Activated CD4-positive, alpha-beta memory T cell treated with anti-CD3 and anti-CD28 coated beads, Interleukin-2, amount 10 ng/mL, durations not matched to agents 7 days and 5 days (primary cell): Measurements from ENCODE around the gene ZMAT5. TPM values are rescaled to one million over a fixed set of nuclear protein-coding genes. Genes with fewer than 3 reads are reported as not detected.

Source experiments
- CTCF ChIA-PET: fragments of 350-600 bp; sonication (Branson Sonifier 250); formaldehyde crosslinking; loops from one replicate; lab custom pipeline; 2021; ENCODE audit warnings: antibody characterized with exemption, inconsistent platforms; lab: Charles Lee
- POLR2A ChIA-PET: fragments of 350-600 bp; sonication (Branson Sonifier 250); formaldehyde crosslinking; loops from one replicate; lab custom pipeline; 2021; ENCODE audit warnings: antibody characterized with exemption; lab: Charles Lee
- DNase-seq: peaks from one replicate; pipeline ENCODE4 v3.0.0-alpha.2; 2020
- H3K27ac Mint-ChIP-seq: one replicate; pipeline ENCODE4 v1.8.0; 2021; ENCODE audit warnings: mild to moderate bottlenecking, mixed read lengths
- H3K27me3 Mint-ChIP-seq: one replicate; pipeline ENCODE4 v1.8.0; 2021; ENCODE audit warnings: mixed read lengths
- H3K36me3 Mint-ChIP-seq: one replicate; pipeline ENCODE4 v1.8.0; 2021; ENCODE audit warnings: low read depth, mixed read lengths
- H3K4me1 Mint-ChIP-seq: one replicate; pipeline ENCODE4 v1.8.0; 2021; ENCODE audit warnings: mixed read lengths
- H3K4me3 Mint-ChIP-seq: one replicate; pipeline ENCODE4 v1.8.0; 2021; ENCODE audit warnings: mild to moderate bottlenecking, mixed read lengths
- H3K9me3 Mint-ChIP-seq: one replicate; pipeline ENCODE4 v1.8.0; 2021; ENCODE audit warnings: mixed read lengths
- total RNA-seq, 2 experiments: library from RNA; stranded (reverse); gene quantifications; one replicate each; pipeline ENCODE4 v1.2.3, GENCODE V29; 2021

Gene ZMAT5
- 10 to 100 TPM; 23.1 to 26.4 TPM for total RNA-seq

- H3K27ac Mint-ChIP-seq: peak within 1 kb of the TSS; percentile 79
Measured at GRCh38 chr22:29766632-29767170, at the start of gene ZMAT5. Gene ZMAT5 (minus strand): TSS chr22:29767007. CDS start chr22:29748544, 18,463 bp downstream.

GRCh38 chr22:29816539-29816938 is 49.7 kb upstream of the ZMAT5 start:
- no peaks in the 10 kb centered on the region for H3K9me3 Mint-ChIP-seq

More at GRCh38 chr22:29766632-29767170, at the start of gene ZMAT5:
- H3K4me3 Mint-ChIP-seq: peak within 1 kb of the TSS; percentile 93
- peak; percentile 94 for DNase-seq
- no peaks in the 10 kb centered on the region for H3K27me3 Mint-ChIP-seq
- H3K4me1 Mint-ChIP-seq: peaks cover 37% of the 10 kb centered on the region
- peaks cover 27% of the 10 kb centered on the region for H3K36me3 Mint-ChIP-seq
- ChIA-PET POLR2A (interaction anchor here (0.8 to 2.0 kb wide), 10 partner anchors 9 to 162 kb away, joined by 3 to 20 read pairs (median 5); partner anchors contain the start of gene ASCC2), CTCF (interaction anchor here (0.9 to 1.3 kb wide), 3 partner anchors 10 to 322 kb away, joined by 3 to 5 read pairs (median 4); no protein-coding TSS in a partner anchor)
- no peaks in the 10 kb centered on the region for H3K9me3 Mint-ChIP-seq

GRCh38 chr22:29816128-29816527 is 49.3 kb upstream of the ZMAT5 start:
- no peak for DNase-seq
- ChIA-PET POLR2A (no interaction called here), CTCF (no interaction called here)
- Mint-ChIP-seq H3K36me3 (peaks cover 72% of the 10 kb centered on the region), H3K4me3 (no peak overlapping the region), H3K27ac (no peak overlapping the region), H3K4me1 (peaks cover 2% of the 10 kb centered on the region), H3K9me3 (no peaks in the 10 kb centered on the region), H3K27me3 (no peaks in the 10 kb centered on the region)

More at GRCh38 chr22:29816539-29816938, 49.7 kb upstream of the ZMAT5 start:
- H3K36me3 Mint-ChIP-seq: peaks cover 75% of the 10 kb centered on the region
- H3K27me3 Mint-ChIP-seq: no peaks in the 10 kb centered on the region
- ChIA-PET CTCF (no interaction called here), POLR2A (no interaction called here)
- DNase-seq: no peak
- H3K27ac Mint-ChIP-seq: no peak overlapping the region
- peaks cover 6% of the 10 kb centered on the region for H3K4me1 Mint-ChIP-seq
- H3K4me3 Mint-ChIP-seq: no peak overlapping the region

GRCh38 chr22:29815580-29815979 is 48.8 kb upstream of the ZMAT5 start:
- DNase-seq: no peak
- Mint-ChIP-seq H3K36me3 (peaks cover 73% of the 10 kb centered on the region), H3K4me3 (no peak overlapping the region), H3K27ac (no peak overlapping the region), H3K9me3 (no peaks in the 10 kb centered on the region), H3K4me1 (no peaks in the 10 kb centered on the region), H3K27me3 (no peaks in the 10 kb centered on the region)
- ChIA-PET POLR2A (interaction anchor here (1.0 kb wide), 1 partner anchor 22 kb away, joined by 3 read pairs; no protein-coding TSS in a partner anchor), CTCF (no interaction called here)

- no peaks in the 10 kb centered on the region for H3K4me1 Mint-ChIP-seq
- no peak overlapping the region for H3K27ac Mint-ChIP-seq
- H3K36me3 Mint-ChIP-seq: peaks cover 73% of the 10 kb centered on the region
- H3K4me3 Mint-ChIP-seq: no peak overlapping the region
- CTCF ChIA-PET: interaction anchor here (1.0 kb wide), 1 partner anchor 194 kb away, joined by 3 read pairs; no protein-coding TSS in a partner anchor
- DNase-seq: no peak
- POLR2A ChIA-PET: no interaction called here
- no peaks in the 10 kb centered on the region for H3K9me3 Mint-ChIP-seq
- no peaks in the 10 kb centered on the region for H3K27me3 Mint-ChIP-seq
Measured at GRCh38 chr22:29814003-29814402, 47.2 kb upstream of the ZMAT5 start.

GRCh38 chr22:29813563-29813962 is 46.8 kb upstream of the ZMAT5 start:
- H3K4me1 Mint-ChIP-seq: no peaks in the 10 kb centered on the region
- CTCF ChIA-PET: no interaction called here
- DNase-seq: no peak
- H3K36me3 Mint-ChIP-seq: peaks cover 69% of the 10 kb centered on the region
- POLR2A ChIA-PET: no interaction called here
- no peaks in the 10 kb centered on the region for H3K9me3 Mint-ChIP-seq
- H3K27ac Mint-ChIP-seq: no peak overlapping the region
- no peak overlapping the region for H3K4me3 Mint-ChIP-seq
- no peaks in the 10 kb centered on the region for H3K27me3 Mint-ChIP-seq

- Mint-ChIP-seq H3K4me3 (no peak overlapping the region), H3K27me3 (no peaks in the 10 kb centered on the region), H3K9me3 (no peaks in the 10 kb centered on the region), H3K27ac (no peak overlapping the region), H3K4me1 (no peaks in the 10 kb centered on the region), H3K36me3 (peaks cover 69% of the 10 kb centered on the region)
- ChIA-PET CTCF (interaction anchor here (0.6 kb wide), 1 partner anchor 17 kb away, joined by 3 read pairs; no protein-coding TSS in a partner anchor), POLR2A (no interaction called here)
- DNase-seq: no peak
Measured at GRCh38 chr22:29813126-29813525, 46.3 kb upstream of the ZMAT5 start.

GRCh38 chr22:29811377-29811776 is 44.6 kb upstream of the ZMAT5 start:
- H3K36me3 Mint-ChIP-seq: peaks cover 68% of the 10 kb centered on the region
- H3K9me3 Mint-ChIP-seq: no peaks in the 10 kb centered on the region
- POLR2A ChIA-PET: interaction anchor here (1.5 kb wide), 1 partner anchor 10 kb away, joined by 4 read pairs; no protein-coding TSS in a partner anchor
- H3K27me3 Mint-ChIP-seq: no peaks in the 10 kb centered on the region
- H3K4me3 Mint-ChIP-seq: no peak overlapping the region
- H3K4me1 Mint-ChIP-seq: no peaks in the 10 kb centered on the region
- DNase-seq: no peak
- CTCF ChIA-PET: no interaction called here
- no peak overlapping the region for H3K27ac Mint-ChIP-seq

GRCh38 chr22:29810216-29810615 is 43.4 kb upstream of the ZMAT5 start:
- Mint-ChIP-seq H3K36me3 (peaks cover 68% of the 10 kb centered on the region), H3K4me3 (no peak overlapping the region), H3K27me3 (no peaks in the 10 kb centered on the region), H3K9me3 (no peaks in the 10 kb centered on the region), H3K27ac (no peak overlapping the region), H3K4me1 (no peaks in the 10 kb centered on the region)
- DNase-seq: no peak
- ChIA-PET CTCF (no interaction called here), POLR2A (no interaction called here)

- Mint-ChIP-seq H3K9me3 (no peaks in the 10 kb centered on the region), H3K36me3 (peaks cover 53% of the 10 kb centered on the region), H3K27me3 (no peaks in the 10 kb centered on the region), H3K27ac (no peak overlapping the region), H3K4me3 (no peak overlapping the region), H3K4me1 (no peaks in the 10 kb centered on the region)
- no peak for DNase-seq
- ChIA-PET POLR2A (no interaction called here), CTCF (no interaction called here)
Measured at GRCh38 chr22:29806196-29806595, 39.4 kb upstream of the ZMAT5 start.

GRCh38 chr22:29804985-29805384 is 38.2 kb upstream of the ZMAT5 start:
- ChIA-PET POLR2A (no interaction called here), CTCF (no interaction called here)
- no peak overlapping the region for H3K4me3 Mint-ChIP-seq
- DNase-seq: no peak
- H3K27ac Mint-ChIP-seq: no peak overlapping the region
- H3K9me3 Mint-ChIP-seq: no peaks in the 10 kb centered on the region
- peaks cover 53% of the 10 kb centered on the region for H3K36me3 Mint-ChIP-seq
- H3K4me1 Mint-ChIP-seq: no peaks in the 10 kb centered on the region
- H3K27me3 Mint-ChIP-seq: no peaks in the 10 kb centered on the region

GRCh38 chr22:29803190-29803589 is 36.4 kb upstream of the ZMAT5 start:
- H3K27me3 Mint-ChIP-seq: no peaks in the 10 kb centered on the region
- peaks cover 14% of the 10 kb centered on the region for H3K4me1 Mint-ChIP-seq
- no peak overlapping the region for H3K4me3 Mint-ChIP-seq
- CTCF ChIA-PET: interaction anchor here (1.2 kb wide), 1 partner anchor 167 kb away, joined by 3 read pairs; no protein-coding TSS in a partner anchor
- no peak overlapping the region for H3K27ac Mint-ChIP-seq
- no peaks in the 10 kb centered on the region for H3K9me3 Mint-ChIP-seq
- H3K36me3 Mint-ChIP-seq: peaks cover 59% of the 10 kb centered on the region
- DNase-seq: no peak
- POLR2A ChIA-PET: no interaction called here

GRCh38 chr22:29801796-29802195 is 35.0 kb upstream of the ZMAT5 start:
- POLR2A ChIA-PET: no interaction called here
- no peaks in the 10 kb centered on the region for H3K27me3 Mint-ChIP-seq
- H3K9me3 Mint-ChIP-seq: no peaks in the 10 kb centered on the region
- H3K4me1 Mint-ChIP-seq: peaks cover 26% of the 10 kb centered on the region
- CTCF ChIA-PET: no interaction called here
- peaks cover 55% of the 10 kb centered on the region for H3K36me3 Mint-ChIP-seq
- no peak overlapping the region for H3K27ac Mint-ChIP-seq
- no peak overlapping the region for H3K4me3 Mint-ChIP-seq
- DNase-seq: no peak

GRCh38 chr22:29801153-29801552 is 34.3 kb upstream of the ZMAT5 start:
- Mint-ChIP-seq H3K27ac (no peak overlapping the region), H3K27me3 (no peaks in the 10 kb centered on the region), H3K36me3 (peaks cover 54% of the 10 kb centered on the region), H3K4me3 (no peak overlapping the region), H3K9me3 (no peaks in the 10 kb centered on the region), H3K4me1 (peaks cover 30% of the 10 kb centered on the region)
- DNase-seq: no peak
- ChIA-PET CTCF (no interaction called here), POLR2A (no interaction called here)
